Fibroblast of villous mesenchyme (primary cell): ENCODE measurements around the gene LYPD5. TPM values are rescaled to one million over a fixed set of nuclear protein-coding genes. Genes with fewer than 3 reads are reported as not detected.
A peak's percentile ranks its signal among the peaks of the same experiment; 100 is the strongest.

ENCODE experiments used
- DNase-seq: peaks from one replicate; pipeline ENCODE4 v3.0.0-alpha.2; 2010; ENCODE audit warnings: low read depth
- H3K4me3 ChIP-seq: 2 replicates; pipeline ENCODE4 v1.5.1; 2011; ENCODE audit warnings: low read depth, mild to moderate bottlenecking, low read length
- CTCF ChIP-seq: IDR thresholded peaks from 2 replicates; pipeline ENCODE4 v1.5.1; 2012; ENCODE audit warnings: low read depth, mild to moderate bottlenecking, low read length; ENCODE audit not compliant: insufficient read depth
- total RNA-seq: library from RNA; depleted of rRNA; stranded (reverse); fragments of >200 nt; gene quantifications from 2 replicates; pipeline ENCODE4 v1.2.3, GENCODE V29; 2012

Gene LYPD5
- total RNA-seq, 1 donor: 0.43 TPM

- peak overlapping the region; percentile 84 for H3K4me3 ChIP-seq
- no peak for TF ChIP-seq CTCF
- no peak for DNase-seq
These were observed 48.1 kb downstream of the LYPD5 start for GRCh38 chr19:43754253-43754502.

- H3K4me3 ChIP-seq: no peak overlapping the region
- no peak for DNase-seq
- no peak for TF ChIP-seq CTCF
These were observed 49.9 kb downstream of the LYPD5 start for GRCh38 chr19:43752287-43752875.

GRCh38 chr19:43751466-43752220, 50.6 kb downstream of the LYPD5 start:
- no peak for TF ChIP-seq CTCF
- H3K4me3 ChIP-seq: no peak overlapping the region
- DNase-seq: no peak

- no peak for TF ChIP-seq CTCF
- no peak for DNase-seq
- H3K4me3 ChIP-seq: no peak overlapping the region
These were observed 52.3 kb downstream of the LYPD5 start for GRCh38 chr19:43749898-43750297.

GRCh38 chr19:43749152-43749551, 53.1 kb downstream of the LYPD5 start:
- no peak for TF ChIP-seq CTCF
- no peak for DNase-seq
- H3K4me3 ChIP-seq: no peak overlapping the region

GRCh38 chr19:43748685-43749084, 53.6 kb downstream of the LYPD5 start:
- TF ChIP-seq CTCF: no peak
- DNase-seq: no peak
- no peak overlapping the region for H3K4me3 ChIP-seq

GRCh38 chr19:43748205-43748594, 54.0 kb downstream of the LYPD5 start:
- DNase-seq: no peak
- no peak for TF ChIP-seq CTCF
- H3K4me3 ChIP-seq: no peak overlapping the region
